GM12892 (cell line): ENCODE data around the gene DAZAP1.

Experiments used
- POLR2A ChIP-seq: IDR thresholded peaks from 2 replicates; pipeline ENCODE4 v1.6.1; 2011; ENCODE audit warnings: low read depth, low read length, control low read depth
- TAF1 ChIP-seq: IDR thresholded peaks from 2 replicates; pipeline ENCODE4 v1.6.1; 2011; ENCODE audit warnings: low read depth, mild to moderate bottlenecking, control low read depth, low read length, borderline replicate concordance

- TF ChIP-seq POLR2A (no peak), TAF1 (no peak)
These were observed 33.7 kb upstream of the DAZAP1 start for GRCh38 chr19:1373534-1374249.
